HCT116 (cell line): ENCODE measurements around the gene GTF2H3. TPM values are rescaled to one million over a fixed set of nuclear protein-coding genes. Genes with fewer than 3 reads are reported as not detected.

ENCODE experiments used
- ATAC-seq: fragments of 200-7000 bp; cut with Tn5 transposase; 2 replicates; pipeline ENCODE4 v1.9.1; 2020; ENCODE audit warnings: mild to moderate bottlenecking, moderate library complexity
- BruUV-seq: library from RNA; stranded (reverse); fragments of 400-500 nt; replicated peaks from 2 replicates; lab custom pipeline; 2021; lab: Mats Ljungman, UMichigan
- CTCF ChIA-PET: fragments of 300-600 bp; sonication (Branson Sonifier 250); formaldehyde crosslinking; loops from one replicate; lab custom pipeline; 2021; ENCODE audit warnings: antibody characterized with exemption; lab: Charles Lee
- POLR2A ChIA-PET: fragments of 300-600, 350-600 bp; sonication (Branson Sonifier 250); formaldehyde crosslinking; loops from one replicate; lab custom pipeline; 2021; ENCODE audit warnings: antibody characterized with exemption; lab: Charles Lee
- RAD21 ChIA-PET, 2 experiments: fragments of 300-600 bp; sonication (Branson Sonifier 250); formaldehyde crosslinking; loops; one replicate each; lab custom pipeline; 2023; ENCODE audit warnings: low total read pairs in 2 of 2; ENCODE audit not compliant: uncharacterized antibody in 2 of 2, unreplicated experiment in 2 of 2, low non-redundant PET in 1 of 2; lab: Charles Lee
- DNase-seq: peaks from one replicate; pipeline ENCODE4 v3.0.0-alpha.2; 2010; ENCODE audit warnings: low read depth, low spot score
- H2AFZ ChIP-seq: fragments of 200-600 bp; shearing (Covaris generic), sonication (generic); 2 replicates; pipeline ENCODE4 v1.6.1; 2017; ENCODE audit warnings: low read depth, mixed run types, mixed read lengths, antibody characterized with exemption, low read length; ENCODE audit not compliant: poor library complexity, severe bottlenecking
- H3K27ac ChIP-seq: 2 replicates; pipeline ENCODE4 v1.5.1; 2012; ENCODE audit warnings: low read depth, low read length
- H3K27me3 ChIP-seq: fragments of 200-600 bp; sonication (generic); 2 replicates; pipeline ENCODE4 v1.6.1; 2016; ENCODE audit warnings: mixed run types, low read length, mixed read lengths; ENCODE audit not compliant: insufficient read depth
- H3K36me3 ChIP-seq, 2 experiments: fragments of 200-500 bp in 1 of 2; fragments of 200-600 bp in 1 of 2; sonication (Bioruptor generic) in 1 of 2; sonication (generic) in 1 of 2; 2 replicates each; pipeline versions ENCODE4 v1.5.1 to v1.6.1; 2014 to 2016; ENCODE audit warnings: low read length in 2 of 2, inconsistent platforms in 1 of 2, mixed read lengths in 1 of 2, mixed run types in 1 of 2; ENCODE audit not compliant: insufficient read depth in 2 of 2, control insufficient read depth in 1 of 2
- H3K4me1 ChIP-seq, 2 experiments: fragments of 200-600 bp in 1 of 2; sonication (generic) in 1 of 2; 2 replicates each; pipeline versions ENCODE4 v1.5.1 to v1.6.1; 2012 to 2017; ENCODE audit warnings: low read length in 2 of 2, inconsistent platforms in 1 of 2, mild to moderate bottlenecking in 1 of 2, mixed read lengths in 1 of 2, mixed run types in 1 of 2, moderate library complexity in 1 of 2; ENCODE audit not compliant: insufficient read depth in 2 of 2, control insufficient read depth in 1 of 2
- H3K4me2 ChIP-seq: fragments of 200-600 bp; sonication (generic); 2 replicates; pipeline ENCODE4 v1.6.1; 2017; ENCODE audit warnings: mixed run types, low read length, mixed read lengths
- H3K4me3 ChIP-seq, 2 experiments: fragments of 200-600 bp in 1 of 2; sonication (generic) in 1 of 2; replicated peaks in 1 of 2; 2 replicates each; pipeline ENCODE4 v1.5.1; 2011 to 2016; ENCODE audit warnings: low read length in 2 of 2, control low read depth in 1 of 2, low read depth in 1 of 2, mild to moderate bottlenecking in 1 of 2, mixed read lengths in 1 of 2, mixed run types in 1 of 2
- H3K79me2 ChIP-seq: fragments of 200-600 bp; sonication (generic); 2 replicates; pipeline ENCODE4 v1.6.1; 2017; ENCODE audit warnings: mild to moderate bottlenecking, mixed run types, low read length, moderate library complexity, mixed read lengths; ENCODE audit not compliant: insufficient read depth
- H3K9ac ChIP-seq: fragments of 200-600 bp; sonication (generic); 2 replicates; pipeline ENCODE4 v1.6.1; 2016; ENCODE audit warnings: low read length, mixed read lengths
- H3K9me2 ChIP-seq: fragments of 200-600 bp; sonication (generic), shearing (Covaris generic); 2 replicates; pipeline ENCODE4 v1.6.1; 2017; ENCODE audit warnings: mixed run types, mild to moderate bottlenecking, moderate library complexity; ENCODE audit not compliant: insufficient read depth
- H3K9me3 ChIP-seq, 2 experiments: fragments of 200-500 bp in 1 of 2; fragments of 200-600 bp in 1 of 2; sonication (Bioruptor generic) in 1 of 2; sonication (generic) in 1 of 2; 2 replicates each; pipeline ENCODE4 v1.6.1; 2014 to 2017; ENCODE audit warnings: low read length in 2 of 2, mixed read lengths in 2 of 2, inconsistent platforms in 1 of 2, low read depth in 1 of 2, mild to moderate bottlenecking in 1 of 2, mixed run types in 1 of 2, moderate library complexity in 1 of 2; ENCODE audit not compliant: control insufficient read depth in 1 of 2, insufficient read depth in 1 of 2
- H4K20me1 ChIP-seq: fragments of 200-600 bp; sonication (generic), shearing (Covaris generic); 2 replicates; pipeline ENCODE4 v1.6.1; 2017; ENCODE audit warnings: mixed run types, mild to moderate bottlenecking, moderate library complexity; ENCODE audit not compliant: insufficient read depth
- CBX3 ChIP-seq: IDR thresholded peaks from 2 replicates; pipeline ENCODE4 v1.6.1; 2012; ENCODE audit warnings: low read depth
- CEBPB ChIP-seq: IDR thresholded peaks from 2 replicates; pipeline ENCODE4 v1.6.1; 2012; ENCODE audit warnings: low read depth
- CTCF ChIP-seq, 3 experiments: fragments of 200-600 bp in 1 of 3; sonication (generic) in 1 of 3; IDR thresholded peaks in 2 of 3; conservative IDR thresholded peaks in 1 of 3; 2 replicates each; pipeline ENCODE4 v1.5.1; 2012 to 2017; ENCODE audit warnings: low read depth in 2 of 3, low read length in 2 of 3, antibody characterized with exemption in 1 of 3, borderline replicate concordance in 1 of 3, control low read depth in 1 of 3, mild to moderate bottlenecking in 1 of 3, mixed read lengths in 1 of 3, mixed run types in 1 of 3, moderate library complexity in 1 of 3; ENCODE audit not compliant: insufficient read depth in 1 of 3
- ELF1 ChIP-seq: IDR thresholded peaks from 2 replicates; pipeline ENCODE4 v1.6.1; 2012; ENCODE audit warnings: low read depth, borderline replicate concordance
- EZH2 ChIP-seq: fragments of 200-600 bp; sonication (generic); IDR thresholded peaks from 2 replicates; pipeline ENCODE4 v1.6.1; 2017; ENCODE audit warnings: antibody characterized with exemption, mixed run types
- EZH2phosphoT487 ChIP-seq: fragments of 200-600 bp; IDR thresholded peaks from 2 replicates; pipeline ENCODE4 v1.6.1; 2018; ENCODE audit warnings: antibody characterized with exemption, borderline replicate concordance
- FOSL1 ChIP-seq: IDR thresholded peaks from 2 replicates; pipeline ENCODE4 v1.6.1; 2012; ENCODE audit warnings: low read depth
- POLR2A ChIP-seq: IDR thresholded peaks from 2 replicates; pipeline ENCODE4 v1.7.0; 2011; ENCODE audit warnings: borderline replicate concordance; ENCODE audit not compliant: insufficient read depth, insufficient read length; ENCODE audit errors: extremely low read depth
- POLR2AphosphoS5 ChIP-seq: IDR thresholded peaks from 2 replicates; pipeline ENCODE4 v1.6.1; 2011; ENCODE audit warnings: mild to moderate bottlenecking, low read depth, low read length, moderate library complexity
- SIN3A ChIP-seq: IDR thresholded peaks from 2 replicates; pipeline ENCODE4 v1.6.1; 2012; ENCODE audit warnings: low read depth
- SP1 ChIP-seq: IDR thresholded peaks from 2 replicates; pipeline ENCODE4 v1.6.1; 2012; ENCODE audit warnings: low read depth
- SRF ChIP-seq: IDR thresholded peaks from 2 replicates; pipeline ENCODE4 v1.6.1; 2012; ENCODE audit warnings: low read depth
- YY1 ChIP-seq: IDR thresholded peaks from 2 replicates; pipeline ENCODE4 v1.6.1; 2011; ENCODE audit warnings: low read length, low read depth, moderate library complexity, mild to moderate bottlenecking; ENCODE audit not compliant: insufficient replicate concordance; ENCODE audit errors: extremely low read depth
- ZBTB33 ChIP-seq: IDR thresholded peaks from 2 replicates; pipeline ENCODE4 v1.6.1; 2011; ENCODE audit warnings: mild to moderate bottlenecking, low read length, moderate library complexity; ENCODE audit not compliant: insufficient replicate concordance; ENCODE audit errors: extremely low read depth
- ZFX ChIP-seq: fragments of 450-650 bp; IDR thresholded peaks from 2 replicates; pipeline ENCODE4 v1.6.1; 2017
- ZNF274 ChIP-seq: fragments of 200-500 bp; sonication (Bioruptor generic); IDR thresholded peaks from 2 replicates; pipeline ENCODE4 v1.6.1; 2014; ENCODE audit warnings: mild to moderate bottlenecking, low read depth, low read length, inconsistent platforms
- intact Hi-C: fragments of 100-400 bp; cut with micrococcal nuclease; formaldehyde crosslinking; loops from 2 replicates; pipeline ENCODE4 v1.10.0; 2022
- total RNA-seq: library from RNA; stranded (reverse); gene quantifications from one replicate; pipeline ENCODE4 v1.2.1, GENCODE V29; 2021; ENCODE audit not compliant: unreplicated experiment

The GTF2H3 gene
- total RNA-seq, 1 experiment from 2014 or later: 94.0 TPM

GRCh38 chr12:123645878-123646277, 12.2 kb downstream of the GTF2H3 start:
- Histone ChIP-seq H3K9me3 (no peaks in the 10 kb centered on the region), H3K27me3 (no peaks in the 10 kb centered on the region), H3K4me2 (no peak overlapping the region), H3K4me1 (no peaks in the 10 kb centered on the region), H4K20me1 (no peaks in the 10 kb centered on the region), H3K79me2 (peaks cover 56% of the 10 kb centered on the region)
- no peak for ATAC-seq
- CTCF ChIA-PET: no interaction called here
- TF ChIP-seq CEBPB (no peak), POLR2AphosphoS5 (no peak), EZH2 (no peak), CBX3 (no peak), ZNF274 (no peak), ZBTB33 (no peak), CTCF (IDR thresholded peaks at IDR 0.05 in 2 of 3, conservative IDR thresholded peaks at IDR 0.05 in 1 of 3; ENCODE audit: borderline replicate concordance in 1 of 3, insufficient read depth in 1 of 3, low read depth in 2 of 3, low read length in 2 of 3) (no peak), SRF (no peak), ELF1 (no peak), FOSL1 (no peak), YY1 (no peak), SP1 (no peak), SIN3A (no peak), ZFX (no peak), EZH2phosphoT487 (no peak), POLR2A (no peak)
- TF ChIP-seq, all 23 proteins: peak for 0
- RAD21 ChIA-PET: no interaction called here
- intact Hi-C loops: no loop called here
- POLR2A ChIA-PET: no interaction called here
- BruUV-seq: no TSS peak
- H3K36me3 ChIP-seq: peaks cover 32 to 60% of the 10 kb centered on the region in 2 experiments; a peak in 3 of 4 replicates
- H3K4me3 ChIP-seq: no peak overlapping the region
- H3K9ac ChIP-seq: no peak overlapping the region
- no peak overlapping the region for H3K27ac ChIP-seq
- no peak overlapping the region for H2AFZ ChIP-seq
- H3K9me2 ChIP-seq: no peaks in the 10 kb centered on the region
- no peak for DNase-seq
